TTC549 (cell line): ENCODE data around the gene MRM1.

Experiments used
- FAIRE-seq: peaks from 2 replicates; lab custom pipeline; 2012; peaks lifted over from hg19 to GRCh38; lab: Jason Lieb, UNC

The MRM1 gene

DNA sequence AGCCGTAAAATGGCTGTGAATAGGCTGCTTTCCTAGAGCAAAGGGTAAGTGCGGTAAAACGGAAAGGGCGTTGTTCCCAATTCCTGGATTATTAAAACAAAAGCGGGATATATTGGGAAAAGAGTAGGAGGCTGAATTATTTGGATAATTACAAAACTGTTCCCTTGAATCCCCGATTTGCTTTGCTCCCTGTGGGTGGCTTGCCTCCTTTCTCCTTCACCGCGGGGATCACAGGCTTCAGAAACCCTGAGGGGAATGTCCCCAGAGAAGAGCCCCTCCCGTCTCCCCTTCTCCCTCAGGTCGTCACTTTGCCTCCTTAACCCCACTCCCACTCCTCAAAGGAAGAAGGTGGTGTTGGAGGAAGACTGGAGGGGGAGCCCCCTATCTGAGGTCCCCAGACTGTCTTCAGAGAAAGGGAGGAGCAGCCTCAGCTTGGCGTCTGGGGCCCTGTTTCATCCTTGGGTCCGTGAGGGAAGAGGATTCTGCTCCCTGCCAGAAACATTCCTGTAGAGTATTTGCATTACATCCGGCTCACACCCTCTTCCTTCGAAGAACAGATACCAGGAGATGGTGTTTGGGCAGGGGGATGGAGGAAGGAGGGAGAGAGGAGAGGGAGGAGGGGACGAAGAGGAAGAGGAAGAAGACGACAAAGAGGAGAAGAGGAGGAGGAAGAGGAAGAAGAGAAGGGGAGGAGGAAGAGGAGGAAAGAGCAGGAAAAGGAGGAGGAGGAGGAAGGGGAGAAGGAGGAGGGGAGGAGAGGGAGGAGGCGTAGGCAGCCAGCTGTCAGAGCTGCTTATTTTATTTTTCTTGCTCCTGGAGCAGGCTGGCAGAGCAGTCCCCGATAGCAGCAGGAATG, 31.8 kb downstream of the MRM1 start:
- no peak for FAIRE-seq

DNA sequence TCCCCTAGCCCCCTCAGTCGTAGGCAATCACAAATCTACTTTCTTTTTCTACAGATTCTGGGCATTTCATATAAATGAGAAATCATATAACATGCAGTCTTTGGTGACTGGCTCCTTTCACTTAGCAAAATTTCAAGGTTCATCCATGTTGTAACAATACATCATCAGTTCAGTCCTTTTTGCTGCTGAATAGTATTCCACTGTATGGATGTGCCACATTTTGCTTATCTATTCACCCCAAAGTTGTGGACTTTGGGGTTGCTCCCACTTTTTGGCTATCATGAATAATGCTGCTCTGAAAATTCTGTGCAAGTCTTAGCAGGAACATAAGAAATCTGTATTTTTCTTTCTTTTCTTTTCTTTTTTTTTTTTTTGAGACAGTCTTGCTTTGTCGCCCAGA, 39.0 kb downstream of the MRM1 start:
- FAIRE-seq, result no peak

DNA sequence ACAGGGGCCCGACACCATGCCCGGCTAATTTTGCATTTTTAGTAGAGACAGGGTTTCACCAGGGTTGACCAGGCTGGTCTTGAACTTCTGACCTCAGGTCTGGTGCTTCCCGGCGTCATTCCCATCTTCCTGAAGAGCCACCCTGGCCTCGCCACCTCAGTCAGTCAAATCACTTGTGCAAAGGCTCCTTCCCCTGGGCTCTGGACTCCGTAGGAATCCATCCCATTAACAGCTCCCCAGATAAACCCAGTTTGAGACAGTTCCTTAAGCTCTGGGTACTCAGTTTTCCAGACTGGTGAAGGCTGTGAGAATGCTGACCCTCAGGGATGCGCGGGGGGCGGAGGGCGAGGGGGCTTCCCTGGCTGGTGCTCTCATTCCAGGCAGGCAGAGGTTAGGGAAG, 39.5 kb downstream of the MRM1 start:
- FAIRE-seq, result no peak

DNA sequence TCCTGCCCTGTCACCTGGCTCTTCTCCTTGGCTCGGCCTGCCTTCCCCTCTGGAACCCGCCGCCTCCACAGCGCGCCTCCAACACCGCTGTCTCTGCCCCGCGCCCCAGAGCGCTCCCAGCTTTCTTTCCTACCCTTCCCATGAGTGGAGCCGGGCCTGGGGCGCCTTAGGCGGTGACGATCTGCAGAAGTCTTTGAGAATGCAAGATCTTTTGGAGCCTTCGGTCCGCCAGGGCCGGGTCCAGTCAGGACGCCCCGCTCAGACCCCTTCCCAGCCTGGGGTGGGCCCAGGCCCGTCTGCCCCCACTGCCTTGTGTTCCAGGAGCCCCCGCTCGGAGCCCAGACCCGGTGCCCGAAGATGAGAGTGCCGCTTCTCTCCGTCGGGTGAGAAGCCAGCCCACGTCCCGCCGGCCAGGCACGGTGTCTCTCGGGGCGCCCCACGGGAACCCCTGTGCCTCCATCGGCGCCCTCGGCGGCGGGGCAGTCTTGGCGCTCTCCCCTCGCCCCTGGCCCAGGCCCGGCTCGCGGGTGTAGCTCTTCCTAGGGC, 40.0 kb downstream of the MRM1 start:
- FAIRE-seq, result no peak

DNA sequence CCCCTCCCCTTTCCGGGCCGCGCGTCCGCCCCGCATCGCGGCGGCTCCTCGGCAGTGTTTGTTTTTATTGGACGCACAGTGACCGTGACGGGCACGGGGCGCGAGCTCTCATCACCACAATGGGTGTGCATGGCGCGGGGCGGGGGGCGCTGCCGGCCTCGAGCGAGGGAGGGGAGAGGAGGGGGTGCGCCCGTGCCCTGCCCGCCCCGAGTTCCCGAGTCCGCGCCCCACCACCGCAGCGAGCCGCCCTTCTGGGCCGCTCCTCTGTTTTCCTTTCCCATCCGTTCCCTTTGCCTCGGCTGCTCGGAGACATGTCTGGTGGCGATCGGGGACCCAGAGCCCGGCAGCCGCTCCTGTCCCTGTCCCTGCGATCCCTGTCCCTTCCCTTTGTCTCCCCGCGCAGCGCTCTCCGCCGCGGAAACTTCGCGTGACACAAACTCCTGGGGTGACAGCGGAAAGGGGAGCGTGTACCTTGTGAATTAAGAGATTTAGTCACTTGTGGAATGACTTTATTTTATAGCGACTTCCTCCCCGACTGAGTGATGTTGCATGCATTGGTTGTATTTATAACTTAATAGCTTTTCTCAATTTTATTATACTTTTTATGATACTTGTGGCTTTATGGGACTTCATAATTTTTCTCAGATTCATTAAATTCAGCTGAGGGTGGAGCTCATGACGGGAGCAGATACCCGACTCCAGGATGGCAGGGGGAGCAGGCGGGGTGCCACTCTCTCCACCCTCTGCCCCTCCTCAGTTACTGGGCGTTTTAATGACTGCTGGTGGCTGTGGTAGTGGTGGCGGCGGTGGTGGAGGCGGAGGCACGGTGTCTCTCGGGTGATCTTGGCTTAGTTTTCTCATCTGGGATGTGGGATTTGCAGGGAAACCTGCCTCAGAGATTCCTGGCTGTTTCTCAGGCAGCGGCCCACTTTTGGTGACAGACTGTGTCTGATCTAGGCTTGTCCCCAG, 40.8 kb downstream of the MRM1 start:
- no peak for FAIRE-seq

DNA sequence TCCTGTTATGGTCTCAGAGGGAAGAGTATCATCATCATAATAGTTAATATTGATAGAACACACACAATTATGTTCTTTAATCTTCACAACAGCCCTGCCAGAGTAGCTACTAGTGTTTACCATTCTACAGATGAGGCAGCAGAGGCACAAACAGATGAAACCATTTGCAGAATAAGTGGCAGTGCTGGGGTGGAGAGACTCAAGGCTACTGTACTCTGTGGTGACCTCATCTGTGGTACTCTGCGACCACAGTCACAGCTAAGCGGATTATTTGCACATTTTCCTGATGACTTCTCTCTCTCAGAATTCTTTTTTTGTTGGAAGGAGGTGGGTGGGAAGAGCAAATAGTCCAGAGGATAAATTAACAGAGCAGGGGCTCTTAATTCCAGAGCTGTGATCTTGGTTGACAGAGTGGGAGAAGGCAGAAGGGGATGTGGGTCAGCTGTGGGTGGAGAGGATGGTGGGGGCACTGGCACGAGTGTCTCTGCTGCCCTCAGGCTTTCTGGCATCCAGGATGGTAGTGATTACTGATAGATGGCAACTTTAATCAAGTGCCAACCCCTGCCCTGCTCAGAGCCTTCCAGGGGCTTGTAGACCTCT, 41.8 kb downstream of the MRM1 start:
- no peak for FAIRE-seq

DNA sequence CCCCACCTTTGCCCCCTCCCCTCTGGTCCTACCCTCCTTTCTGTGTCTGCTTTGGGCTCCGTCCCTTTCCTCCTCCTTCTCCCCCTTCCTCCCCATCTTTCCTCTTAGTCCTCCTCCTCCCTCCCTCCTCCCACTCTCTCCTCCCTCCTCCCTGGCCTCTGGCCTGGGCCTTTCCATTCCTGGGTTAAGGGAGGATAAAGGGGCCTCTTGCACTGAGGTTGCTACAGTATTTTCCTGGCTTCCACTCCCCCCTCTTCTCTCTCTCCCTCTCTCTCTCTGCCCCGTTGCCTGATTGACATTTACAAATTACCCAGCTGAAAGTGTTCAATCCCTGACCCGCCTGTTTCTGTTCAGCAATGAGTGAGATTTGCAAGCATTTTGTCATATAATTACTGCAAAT, 44.0 kb downstream of the MRM1 start:
- FAIRE-seq, result no peak

DNA sequence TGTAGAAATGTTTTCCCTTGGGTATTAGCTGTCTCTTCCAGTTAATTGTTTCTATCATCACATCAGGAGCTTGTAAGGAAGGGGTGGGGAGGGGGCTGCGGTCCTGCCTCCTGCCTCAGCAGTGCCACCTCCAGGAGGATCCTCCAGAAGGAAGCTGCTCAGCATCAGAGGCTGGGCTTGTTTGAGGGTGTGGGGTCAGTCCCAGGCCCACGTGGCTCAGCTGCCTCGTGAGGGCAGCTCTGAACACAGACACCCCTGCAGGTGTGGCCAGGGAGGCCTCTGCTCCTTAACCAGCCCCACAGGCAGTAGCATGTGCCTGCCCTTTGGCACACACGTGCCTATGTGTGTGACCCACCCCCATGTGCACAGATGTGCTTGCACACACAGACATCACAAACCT, 46.3 kb downstream of the MRM1 start:
- no peak for FAIRE-seq

DNA sequence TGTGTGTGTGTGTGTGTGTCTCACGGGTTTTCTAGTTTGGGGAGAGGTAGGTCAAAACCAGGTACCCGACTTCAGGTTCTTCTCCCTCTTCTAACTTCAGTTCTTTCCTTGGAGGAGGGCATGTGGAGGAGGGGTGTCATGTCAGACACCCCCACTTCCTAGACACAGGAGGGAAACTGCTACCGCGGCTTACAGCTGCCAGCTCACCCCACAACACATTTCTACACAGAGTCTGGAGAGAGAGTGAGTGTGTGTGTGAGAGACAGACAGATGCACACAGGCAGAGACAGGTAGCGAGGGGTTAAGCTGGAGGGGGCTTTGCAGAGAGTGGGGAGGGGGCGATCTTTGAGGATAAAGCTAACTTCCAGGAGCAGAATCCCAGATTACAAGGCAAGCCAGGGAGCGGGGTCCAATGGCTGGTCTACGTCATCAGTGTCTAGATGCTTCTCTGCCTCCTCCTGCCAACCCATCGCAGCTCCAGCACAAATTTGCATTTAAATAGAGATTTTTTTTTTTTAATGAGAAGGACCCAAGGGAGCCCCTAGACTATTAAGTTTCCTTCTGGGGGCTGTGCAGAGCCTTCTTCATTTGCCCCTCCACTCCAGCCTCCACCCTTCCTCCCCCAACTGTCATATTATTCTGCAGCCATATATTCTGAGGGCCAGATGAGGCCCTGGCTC, 48.9 kb downstream of the MRM1 start:
- FAIRE-seq, result no peak

DNA sequence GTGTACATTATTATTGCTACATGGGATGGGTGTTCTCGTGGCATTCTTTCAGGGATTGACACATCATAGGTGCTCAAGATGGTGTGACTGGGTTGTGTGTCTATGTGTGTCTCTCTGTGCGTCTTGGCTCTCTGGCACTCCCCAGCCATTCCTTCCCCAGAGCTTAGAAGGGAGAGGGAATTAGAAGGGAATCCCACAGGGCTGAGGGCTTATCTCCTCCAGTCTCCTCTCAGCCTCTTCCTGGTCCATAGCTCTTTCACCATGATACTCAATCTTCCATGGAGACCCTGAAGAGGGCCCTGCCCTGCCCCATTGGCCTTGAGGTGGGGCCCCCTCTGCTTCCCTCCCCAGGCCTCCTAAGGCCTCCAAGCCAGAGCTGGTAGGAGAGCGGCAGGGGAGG, 52.0 kb downstream of the MRM1 start:
- FAIRE-seq, result no peak

DNA sequence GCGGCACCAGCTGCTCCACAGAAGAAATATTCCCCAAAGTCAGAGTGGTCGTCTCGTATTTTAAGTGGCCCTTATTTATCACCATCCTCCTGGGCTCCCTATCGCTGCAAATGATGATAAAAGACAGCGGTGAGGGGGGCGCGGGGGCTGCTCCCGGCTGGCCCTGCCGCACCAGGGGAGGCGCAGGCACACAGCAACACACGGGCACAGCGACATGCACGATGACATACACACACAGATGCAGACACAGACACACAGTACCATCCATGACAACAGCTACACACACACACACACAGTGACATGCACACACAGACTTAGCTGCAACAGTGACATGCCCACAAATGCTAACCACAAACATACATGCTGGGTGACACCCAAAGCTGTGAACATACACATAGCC, 52.5 kb downstream of the MRM1 start:
- FAIRE-seq, result no peak

DNA sequence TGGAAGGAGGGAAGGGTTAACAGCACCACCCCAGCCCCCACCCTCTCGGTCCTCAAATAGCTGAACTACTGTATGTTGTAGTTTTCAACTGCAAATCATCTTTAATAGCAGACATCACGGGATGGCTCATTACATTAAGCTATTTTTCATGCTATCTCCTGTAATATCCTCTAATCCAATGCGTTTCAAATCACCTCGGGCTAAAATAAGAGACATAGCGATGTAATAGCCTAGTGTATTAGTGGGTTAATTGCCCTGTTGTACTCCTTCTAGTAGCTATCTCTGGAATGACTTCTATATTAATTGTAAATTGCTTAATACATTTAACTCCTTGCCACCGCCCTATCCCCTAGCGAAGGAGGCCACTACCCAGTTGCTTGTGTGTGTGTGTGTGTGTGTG, 54.3 kb downstream of the MRM1 start:
- no peak for FAIRE-seq

DNA sequence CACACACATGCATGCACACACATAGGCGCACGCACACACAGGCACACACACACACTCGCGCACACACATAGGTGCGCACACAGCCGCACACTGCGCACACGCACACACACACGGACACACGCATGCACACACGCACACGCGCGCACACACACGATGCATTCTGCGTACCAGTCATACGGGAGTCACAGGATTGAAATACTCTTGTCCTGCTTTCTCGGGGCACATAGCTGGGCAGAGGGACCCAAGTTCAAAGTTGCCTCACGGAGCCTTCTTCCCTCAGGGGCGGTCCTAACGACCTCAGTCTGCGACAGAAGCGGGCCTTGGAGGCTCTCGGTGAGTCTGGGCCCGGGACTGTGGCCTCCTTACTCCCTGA, 56.0 kb downstream of the MRM1 start:
- FAIRE-seq, result no peak

DNA sequence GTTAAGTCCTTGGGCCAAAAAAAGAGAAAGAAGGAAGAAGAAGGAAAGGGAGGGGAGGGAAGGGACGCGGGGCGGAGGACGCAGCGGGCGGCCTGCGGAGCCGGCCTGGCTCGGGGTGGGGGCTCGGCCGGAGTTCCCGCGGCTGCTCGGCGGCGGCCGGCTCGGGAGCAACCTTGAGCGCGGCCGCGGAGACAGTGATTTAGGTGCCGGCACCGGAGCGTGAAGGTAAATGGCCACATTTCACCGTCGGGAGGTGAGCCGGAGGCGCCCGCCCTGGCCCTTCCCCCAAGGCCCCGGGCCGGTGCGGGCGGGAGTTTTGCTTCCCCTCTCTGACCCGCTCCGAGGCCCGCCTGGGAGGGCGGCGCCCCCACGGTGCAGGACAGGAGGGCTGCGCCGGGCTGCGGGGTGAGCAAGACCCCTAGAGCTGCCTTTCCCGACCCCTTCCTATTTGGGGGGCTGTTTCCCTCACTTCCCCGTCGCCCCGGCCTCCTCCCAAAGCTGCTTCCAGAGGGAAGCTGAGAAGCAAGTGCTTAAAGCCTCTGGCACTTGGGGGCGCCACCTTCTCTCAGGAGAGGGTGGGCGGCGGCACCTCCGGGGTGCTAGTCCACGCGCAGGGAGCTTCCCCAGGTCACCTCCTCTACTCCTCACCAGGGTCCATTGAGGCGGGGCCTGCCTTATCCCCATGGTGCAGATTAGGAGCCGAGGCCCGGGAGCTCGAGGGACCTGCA, 56.5 kb downstream of the MRM1 start:
- no peak for FAIRE-seq
